Fibroblast of villous mesenchyme (primary cell): ENCODE measurements around the gene WDR31. TPM values are rescaled to one million over a fixed set of nuclear protein-coding genes. Genes with fewer than 3 reads are reported as not detected.
A peak's percentile ranks its signal among the peaks of the same experiment; 100 is the strongest.

Source experiments
- DNase-seq: peaks from one replicate; pipeline ENCODE4 v3.0.0-alpha.2; 2010; ENCODE audit warnings: low read depth
- H3K4me3 ChIP-seq: 2 replicates; pipeline ENCODE4 v1.5.1; 2011; ENCODE audit warnings: low read depth, mild to moderate bottlenecking, low read length
- CTCF ChIP-seq: IDR thresholded peaks from 2 replicates; pipeline ENCODE4 v1.5.1; 2012; ENCODE audit warnings: low read depth, mild to moderate bottlenecking, low read length; ENCODE audit not compliant: insufficient read depth
- total RNA-seq: library from RNA; depleted of rRNA; stranded (reverse); fragments of >200 nt; gene quantifications from 2 replicates; pipeline ENCODE4 v1.2.3, GENCODE V29; 2012

Gene WDR31
- total RNA-seq, 1 donor, result 0.86 TPM

GRCh38 chr9:113352411-113352810 is 12.3 kb upstream of the WDR31 start:
- no peak overlapping the region for H3K4me3 ChIP-seq
- no peak for DNase-seq
- TF ChIP-seq CTCF, result no peak

DNA sequence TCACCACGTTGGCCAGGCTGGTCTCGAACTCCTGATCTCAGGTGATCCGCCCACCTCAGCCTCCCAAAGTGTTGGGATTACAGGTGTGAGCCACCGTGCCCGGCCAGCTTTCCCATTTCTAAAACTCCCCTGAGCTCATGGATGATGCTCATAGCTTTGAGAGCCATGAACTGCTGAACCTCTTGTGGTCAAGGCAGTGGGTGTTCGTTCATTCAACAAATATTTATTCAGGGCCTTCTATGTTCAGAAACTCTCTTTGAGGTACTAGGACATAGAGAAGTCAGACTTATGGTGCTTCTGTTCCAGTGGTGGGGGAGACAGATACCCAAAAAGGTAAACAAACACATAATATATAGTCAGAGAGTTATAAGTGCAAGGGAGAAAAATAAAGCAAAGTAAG is 11.9 kb upstream of the WDR31 start:
- no peak for TF ChIP-seq CTCF
- no peak overlapping the region for H3K4me3 ChIP-seq
- DNase-seq, result no peak

DNA sequence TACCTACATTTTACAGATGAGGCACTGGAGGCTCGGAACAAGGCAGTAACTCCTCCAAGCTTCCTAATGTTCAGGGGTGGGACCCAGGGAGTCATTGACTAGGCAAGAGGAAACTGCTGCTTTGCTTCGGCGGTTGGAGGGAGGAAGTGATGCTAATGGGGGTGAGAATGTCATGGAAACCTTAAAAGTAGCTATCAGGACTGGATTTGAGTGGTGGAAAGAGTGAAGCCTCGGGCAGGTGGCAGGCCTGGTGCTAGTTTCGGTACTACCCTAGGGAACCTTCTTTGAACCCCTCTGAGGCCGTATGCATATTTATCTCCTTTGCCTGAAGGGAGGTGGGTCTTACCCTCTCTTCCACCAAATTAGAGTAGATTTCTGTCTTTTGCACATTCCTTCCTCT is 10.9 kb upstream of the WDR31 start:
- DNase-seq, result no peak
- no peak for TF ChIP-seq CTCF
- no peak overlapping the region for H3K4me3 ChIP-seq

DNA sequence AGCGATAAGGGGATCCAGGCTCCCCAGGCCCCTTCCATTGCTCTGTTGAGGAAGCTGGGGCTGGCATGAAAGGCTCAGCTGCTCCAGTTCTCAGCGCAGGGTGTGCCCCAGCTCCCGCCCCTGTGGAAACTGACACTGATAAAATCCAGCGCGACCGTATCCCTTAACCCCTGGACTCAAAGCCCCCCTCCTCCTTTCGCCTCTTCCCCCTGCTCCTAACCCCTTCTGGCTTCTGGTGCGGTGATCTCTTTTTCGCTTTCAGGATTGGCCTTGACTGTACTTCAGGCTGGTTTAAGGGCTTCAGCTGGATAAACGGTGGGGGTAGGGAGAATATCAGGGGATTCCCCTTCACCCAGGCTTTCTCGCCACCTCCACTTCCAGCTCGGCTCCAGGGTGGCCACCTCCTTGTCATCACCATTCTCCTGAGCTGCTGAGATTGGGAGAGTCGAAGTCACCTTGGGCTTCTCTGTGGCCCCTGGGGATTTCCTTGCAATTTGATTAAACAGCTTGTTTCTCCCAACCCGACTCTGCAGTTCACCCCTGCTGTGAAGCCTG is 10.1 kb upstream of the WDR31 start:
- TF ChIP-seq CTCF, result no peak
- H3K4me3 ChIP-seq, result no peak overlapping the region
- no peak for DNase-seq

DNA sequence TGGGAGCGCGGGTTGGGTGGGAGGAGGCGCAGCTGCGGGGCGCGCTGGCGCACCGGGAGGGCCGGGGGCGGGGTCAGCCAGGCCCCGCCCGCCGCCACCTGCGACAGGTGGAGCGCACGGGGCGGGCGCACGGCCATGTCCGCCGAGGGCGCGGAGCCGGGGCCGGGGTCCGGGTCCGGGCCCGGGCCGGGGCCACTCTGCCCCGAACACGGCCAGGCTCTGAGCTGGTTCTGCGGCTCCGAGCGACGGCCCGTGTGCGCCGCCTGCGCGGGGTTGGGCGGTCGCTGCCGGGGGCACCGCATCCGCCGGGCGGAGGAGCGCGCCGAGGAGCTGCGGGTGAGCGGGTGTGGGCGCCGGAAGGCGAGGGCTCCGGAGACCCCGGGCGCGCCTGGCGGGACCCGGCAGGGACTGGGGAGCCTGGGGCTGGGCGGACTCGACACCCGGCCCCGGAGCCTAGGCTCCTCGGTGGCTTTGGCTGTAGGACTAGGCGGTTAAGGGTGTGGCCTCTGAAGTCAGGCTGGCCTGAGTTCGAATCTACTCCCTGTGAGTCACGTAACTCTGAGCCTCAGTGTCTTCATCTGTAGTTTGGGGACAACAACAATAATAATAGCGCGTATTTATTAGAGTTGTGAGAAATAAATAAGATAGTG is 9.5 kb upstream of the WDR31 start, which contains the start of gene BSPRY:
TSS of gene BSPRY (plus strand) at position 97 of the 650 bp plus-strand sequence. CDS start at position 136, 39 bp downstream.
- H3K4me3 ChIP-seq, result peak within 1 kb of the TSS; percentile 2
- no peak for TF ChIP-seq CTCF
- no peak for DNase-seq

- TF ChIP-seq CTCF, result no peak
- no peak for DNase-seq
- H3K4me3 ChIP-seq, result no peak overlapping the region
Measured at GRCh38 chr9:113349066-113349444, 9.0 kb upstream of the WDR31 start.

DNA sequence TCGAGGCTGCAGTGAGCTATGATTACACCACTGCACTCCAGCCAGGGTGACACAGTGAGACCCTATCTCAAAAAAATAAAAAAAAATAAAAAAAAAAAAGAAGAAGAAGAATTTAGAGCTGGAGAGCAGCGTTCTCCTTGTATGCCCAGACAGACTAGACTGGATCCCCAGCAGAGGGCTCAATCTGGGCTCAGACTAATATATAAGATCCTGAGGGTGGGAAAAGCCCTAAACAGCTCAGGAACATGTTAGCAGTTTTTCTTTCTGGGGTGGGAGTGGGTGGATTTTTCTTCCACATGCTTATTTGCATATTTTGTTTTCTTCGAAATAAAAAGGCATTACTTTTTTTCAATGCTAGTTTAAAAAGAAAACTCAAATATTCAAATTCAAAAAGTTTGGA is 8.4 kb upstream of the WDR31 start:
- no peak for TF ChIP-seq CTCF
- no peak for DNase-seq
- no peak overlapping the region for H3K4me3 ChIP-seq
